Measurements from ENCODE around the gene ITIH1. TPM values are rescaled to one million over a fixed set of nuclear protein-coding genes. Genes with fewer than 3 reads are reported as not detected.

Gene ITIH1
- total and polyA plus RNA-seq, 2 experiments from 2014 or later = not detected

DNA sequence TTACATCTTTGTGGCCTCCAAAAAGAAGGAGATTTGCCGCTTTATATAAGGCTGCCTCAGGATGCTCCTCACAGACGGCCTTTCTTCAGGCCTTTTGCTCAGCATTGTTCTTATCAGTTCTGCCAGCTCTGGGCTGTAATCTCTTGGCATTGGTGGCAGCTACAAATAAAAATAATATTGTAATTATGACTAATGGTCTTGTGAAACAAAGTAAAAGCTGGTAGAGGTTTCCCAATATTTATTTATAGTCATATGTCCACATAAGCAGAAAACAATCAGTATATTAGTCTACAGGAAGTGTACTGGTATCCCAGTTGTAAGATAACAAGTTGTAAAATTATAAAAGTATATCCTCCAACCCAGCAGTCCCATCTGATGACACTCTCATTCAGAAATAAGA, 13.9 kb upstream of the ITIH1 start:
- no peak overlapping the region for H3K9ac ChIP-seq
- H3K27me3 ChIP-seq (replicated peaks; ENCODE audit: insufficient read depth) = no peaks in the 10 kb centered on the region
- no peak overlapping the region for H3K27ac ChIP-seq
- no peaks in the 10 kb centered on the region for H3K9me2 ChIP-seq (ENCODE audit: insufficient read depth)
- H3K4me1 ChIP-seq (ENCODE audit: insufficient read depth) = no peaks in the 10 kb centered on the region
- peaks cover 40% of the 10 kb centered on the region for H3K36me3 ChIP-seq (ENCODE audit: low read depth)
- 0 out of 2 replicates have a peak, but pooled peaks cover 2% of the 10 kb centered on the region for H3K79me2 ChIP-seq (ENCODE audit: insufficient read depth)
- H3F3A ChIP-seq (ENCODE audit: insufficient read depth) = no peaks in the 10 kb centered on the region
- 98 to 100% methylated on average over 2 of the region's 2 CpGs for WGBS, 2 experiments (ENCODE audit: low coverage in 1 of 2, low lambda C conversion rate in 2 of 2, missing lambda C conversion rate in 2 of 2)
- peak; percentile 32 for DNase-seq
- TF ChIP-seq EZH2phosphoT487 (IDR thresholded peaks at IDR 0.05; ENCODE audit: insufficient read depth, low read depth) (no peak), EZH2 (IDR thresholded peaks at IDR 0.05; ENCODE audit: insufficient read depth, poor library complexity, severe bottlenecking) (no peak)
- H2AFZ ChIP-seq = no peak overlapping the region
- no peaks in the 10 kb centered on the region for H4K20me1 ChIP-seq (ENCODE audit: insufficient read depth)
- no peak overlapping the region for H3K4me2 ChIP-seq (ENCODE audit: unreplicated experiment)
- H3K4me3 ChIP-seq = no peak overlapping the region
- in situ Hi-C loops (cut with MboI) = no loop called here
- no peaks in the 10 kb centered on the region for H3K9me3 ChIP-seq (ENCODE audit: low read depth)

DNA sequence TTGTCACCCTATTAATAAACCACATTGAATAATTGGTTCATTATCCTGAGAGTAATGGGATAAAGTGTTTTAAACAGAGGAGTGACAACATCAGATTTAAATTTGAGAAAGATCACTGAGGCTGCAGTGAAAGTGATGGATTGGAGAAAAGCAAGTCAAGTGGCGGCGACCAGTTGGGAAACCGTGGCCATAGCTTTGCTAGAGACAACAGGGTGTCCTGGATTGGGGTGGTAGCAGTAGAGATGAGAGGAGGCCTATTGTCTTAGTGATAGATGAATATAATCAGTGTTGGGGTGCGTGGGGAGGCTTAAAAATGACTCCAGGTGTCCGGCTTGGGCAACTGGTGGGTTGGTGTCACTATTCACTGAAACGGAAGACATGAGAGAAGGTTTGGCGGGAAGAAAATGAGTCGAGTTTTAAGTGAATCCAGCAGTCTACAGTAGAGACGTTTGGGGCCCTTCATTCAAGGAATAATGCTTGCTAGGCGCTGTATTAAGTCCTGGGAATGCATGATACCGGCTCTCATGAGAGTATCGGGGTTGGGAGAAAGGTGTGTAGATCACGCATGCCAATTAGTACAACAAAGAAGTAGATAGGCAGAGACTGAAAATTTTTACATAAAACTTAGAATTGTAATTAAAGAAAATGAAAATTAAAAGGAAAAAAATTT, 7.5 kb upstream of the ITIH1 start:
- 15 to 16% methylated on average over 13 of the region's 13 CpGs for WGBS, 2 experiments (ENCODE audit: low coverage in 1 of 2, low lambda C conversion rate in 2 of 2, missing lambda C conversion rate in 2 of 2)
- H3K36me3 ChIP-seq (ENCODE audit: low read depth) = peaks cover 11% of the 10 kb centered on the region
- in situ Hi-C loops (cut with MboI) = no loop called here
- no peaks in the 10 kb centered on the region for H4K20me1 ChIP-seq (ENCODE audit: insufficient read depth)
- H3K27me3 ChIP-seq (replicated peaks; ENCODE audit: insufficient read depth) = no peaks in the 10 kb centered on the region
- H3K79me2 ChIP-seq (ENCODE audit: insufficient read depth) = peaks cover 24% of the 10 kb centered on the region; the same call in 1 of the 2 replicates
- no peaks in the 10 kb centered on the region for H3K9me2 ChIP-seq (ENCODE audit: insufficient read depth)
- H3K4me1 ChIP-seq (ENCODE audit: insufficient read depth) = peaks cover 5% of the 10 kb centered on the region; the same call in 1 of the 2 replicates
- peak overlapping the region; percentile 82 for H3K4me3 ChIP-seq
- H3K9ac ChIP-seq = peak overlapping the region; percentile 77
- no peak overlapping the region for H3K27ac ChIP-seq
- H2AFZ ChIP-seq = peak overlapping the region; percentile 98
- no peaks in the 10 kb centered on the region for H3F3A ChIP-seq (ENCODE audit: insufficient read depth)
- TF ChIP-seq EZH2 (IDR thresholded peaks at IDR 0.05; ENCODE audit: insufficient read depth, poor library complexity, severe bottlenecking) (no peak), EZH2phosphoT487 (IDR thresholded peaks at IDR 0.05; ENCODE audit: insufficient read depth, low read depth) (no peak)
- H3K4me2 ChIP-seq (ENCODE audit: unreplicated experiment) = peak overlapping the region; percentile 91
- no peaks in the 10 kb centered on the region for H3K9me3 ChIP-seq (ENCODE audit: low read depth)
- DNase-seq = peak; percentile 31

DNA sequence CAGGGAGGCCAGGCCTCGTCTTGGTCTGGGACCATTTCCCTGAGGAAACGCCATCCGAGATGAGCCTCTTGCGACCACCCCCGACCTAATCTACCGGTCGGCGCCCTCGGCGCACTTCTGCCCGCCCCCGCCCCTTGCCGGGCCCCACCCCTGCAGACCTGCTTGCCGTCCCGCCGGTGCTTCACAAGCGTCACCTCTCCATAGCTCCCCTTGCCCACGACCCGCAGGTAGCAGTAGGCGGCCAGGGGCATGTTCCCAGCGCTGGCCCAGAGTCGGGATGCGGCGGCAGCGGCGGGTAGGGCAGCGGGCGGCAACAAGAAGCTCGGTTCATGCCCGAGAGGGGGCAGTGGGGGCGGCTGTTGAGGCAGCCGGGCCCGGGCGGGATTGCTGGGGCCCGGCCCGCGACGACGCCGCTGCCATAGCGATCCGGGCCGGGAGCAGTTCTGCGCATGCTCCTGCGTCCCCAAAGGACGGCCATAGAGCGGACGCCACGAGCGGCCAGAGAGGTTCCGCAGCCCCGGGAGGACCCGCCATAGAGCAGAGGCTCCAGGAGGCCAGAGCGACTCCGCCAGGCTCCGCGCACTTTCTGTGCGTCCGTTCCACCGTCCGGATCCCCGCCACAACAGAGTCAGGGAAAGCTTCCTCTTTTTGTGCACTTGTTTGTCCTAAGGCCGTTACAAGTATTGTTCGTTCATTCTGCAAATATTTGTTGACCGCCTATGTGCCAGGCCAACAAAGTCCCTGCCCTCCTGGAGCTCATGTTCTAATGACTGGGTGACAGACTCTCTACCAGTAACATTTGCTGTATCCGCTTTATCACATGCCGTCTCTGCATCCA, 6.7 kb upstream of the ITIH1 start, which contains the start of gene NEK4:
Gene NEK4 (minus strand): TSS at position 445 of the 838 bp plus-strand sequence. CDS start 194 bp downstream, at position 251.
- no peak for TF ChIP-seq EZH2phosphoT487 (IDR thresholded peaks at IDR 0.05; ENCODE audit: insufficient read depth, low read depth)
- TF ChIP-seq EZH2 (IDR thresholded peaks at IDR 0.05; ENCODE audit: insufficient read depth, poor library complexity, severe bottlenecking) = no peak
- 1% methylated on average over 62 to 67 of the region's 67 CpGs for WGBS, 2 experiments (ENCODE audit: low coverage in 1 of 2, low lambda C conversion rate in 2 of 2, missing lambda C conversion rate in 2 of 2)

GRCh38 chr3:52771334-52771681, 6.1 kb upstream of the ITIH1 start:
- TF ChIP-seq EZH2 (IDR thresholded peaks at IDR 0.05; ENCODE audit: insufficient read depth, poor library complexity, severe bottlenecking) = no peak
- no peak for TF ChIP-seq EZH2phosphoT487 (IDR thresholded peaks at IDR 0.05; ENCODE audit: insufficient read depth, low read depth)

More for the DNA sequence above, 6.7 kb upstream of the ITIH1 start, which contains the start of gene NEK4:
- no peaks in the 10 kb centered on the region for H3K9me2 ChIP-seq (ENCODE audit: insufficient read depth)
- no peaks in the 10 kb centered on the region for H3K27me3 ChIP-seq (replicated peaks; ENCODE audit: insufficient read depth)
- peak within 1 kb of the TSS; percentile 91 for H3K4me2 ChIP-seq (ENCODE audit: unreplicated experiment)
- peak within 1 kb of the TSS; percentile 98 for H2AFZ ChIP-seq
- H3K4me3 ChIP-seq = peak within 1 kb of the TSS; percentile 82
- H3K9me3 ChIP-seq (ENCODE audit: low read depth) = no peaks in the 10 kb centered on the region
- peaks cover 5% of the 10 kb centered on the region; the same call in 1 of the 2 replicates for H3K4me1 ChIP-seq (ENCODE audit: insufficient read depth)
- peak; percentile 96 for DNase-seq
- H3K79me2 ChIP-seq (ENCODE audit: insufficient read depth) = peaks cover 24% of the 10 kb centered on the region; the same call in 1 of the 2 replicates
- H3K9ac ChIP-seq = peak within 1 kb of the TSS; percentile 77
- peaks cover 6% of the 10 kb centered on the region for H3K36me3 ChIP-seq (ENCODE audit: low read depth)
- in situ Hi-C loops (cut with MboI) = no loop called here
- no peaks in the 10 kb centered on the region for H3F3A ChIP-seq (ENCODE audit: insufficient read depth)
- H4K20me1 ChIP-seq (ENCODE audit: insufficient read depth) = no peaks in the 10 kb centered on the region
- peak within 1 kb of the TSS; percentile 29 for H3K27ac ChIP-seq

More at GRCh38 chr3:52771334-52771681, 6.1 kb upstream of the ITIH1 start:
- peak overlapping the region; percentile 98 for H2AFZ ChIP-seq
- peak overlapping the region; percentile 82 for H3K4me3 ChIP-seq
- in situ Hi-C loops (cut with MboI) = no loop called here
- no peaks in the 10 kb centered on the region for H3K9me2 ChIP-seq (ENCODE audit: insufficient read depth)
- DNase-seq = no peak
- peaks cover 24% of the 10 kb centered on the region; the same call in 1 of the 2 replicates for H3K79me2 ChIP-seq (ENCODE audit: insufficient read depth)
- no peaks in the 10 kb centered on the region for H3K9me3 ChIP-seq (ENCODE audit: low read depth)
- peaks cover 5% of the 10 kb centered on the region; the same call in 1 of the 2 replicates for H3K4me1 ChIP-seq (ENCODE audit: insufficient read depth)
- H3F3A ChIP-seq (ENCODE audit: insufficient read depth) = no peaks in the 10 kb centered on the region
- H3K27ac ChIP-seq = peak overlapping the region; percentile 29
- H3K9ac ChIP-seq = peak overlapping the region; percentile 77
- H3K4me2 ChIP-seq (ENCODE audit: unreplicated experiment) = peak overlapping the region; percentile 85
- H4K20me1 ChIP-seq (ENCODE audit: insufficient read depth) = no peaks in the 10 kb centered on the region
- H3K36me3 ChIP-seq (ENCODE audit: low read depth) = 0 out of 2 replicates have a peak, but pooled peaks cover under 1% of the 10 kb centered on the region
- no peaks in the 10 kb centered on the region for H3K27me3 ChIP-seq (replicated peaks; ENCODE audit: insufficient read depth)
- 38 to 40% methylated on average over 5 of the region's 5 CpGs for WGBS, 2 experiments (ENCODE audit: low coverage in 1 of 2, low lambda C conversion rate in 2 of 2, missing lambda C conversion rate in 2 of 2)

Data from GM23248 (cell line).